GM12891 (cell line): ENCODE data around the gene RGS21.

Experiments used
- POLR2A ChIP-seq: IDR thresholded peaks from 2 replicates; pipeline ENCODE4 v1.6.1; 2011; ENCODE audit warnings: low read depth, low read length, control low read depth
- TAF1 ChIP-seq: IDR thresholded peaks from 2 replicates; pipeline ENCODE4 v1.6.1; 2011; ENCODE audit warnings: low read depth, low read length, control low read depth

DNA sequence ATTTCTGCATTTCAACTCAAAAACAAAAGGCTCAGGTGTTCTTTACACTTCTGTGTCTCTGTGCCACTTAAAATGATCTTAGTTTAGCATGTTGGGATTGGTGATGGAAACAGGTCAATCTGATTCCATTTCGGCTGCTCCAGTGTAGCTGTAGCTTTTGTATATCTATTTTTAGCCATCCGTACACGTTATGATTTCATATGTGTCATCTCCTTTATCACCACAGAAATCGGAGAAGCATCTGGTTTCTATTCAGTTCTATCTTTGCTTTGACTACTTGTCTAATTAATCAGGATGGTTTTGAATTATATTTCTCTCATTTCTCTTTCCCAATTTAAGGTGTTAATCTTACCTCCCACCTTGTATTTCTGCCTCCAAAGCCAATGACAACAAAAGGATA, 41.1 kb downstream of the RGS21 start:
- TF ChIP-seq TAF1 (no peak), POLR2A (no peak)
